GM12875 (cell line): ENCODE results near the gene PHEX.

Source experiments
- H3K4me3 ChIP-seq: one replicate; pipeline ENCODE4 v1.5.1; 2011; ENCODE audit warnings: low read depth, low read length, control low read depth
- TF ChIP-seq, protein P1 (sequence below): IDR thresholded peaks from 2 replicates; pipeline ENCODE4 v1.5.1; 2011; ENCODE audit warnings: low read depth, mild to moderate bottlenecking, control low read depth, inconsistent platforms, low read length, moderate library complexity, borderline replicate concordance; ENCODE audit not compliant: insufficient read depth

PHEX gene

GRCh38 chrX:22110729-22111494 lies 78.8 kb downstream of the PHEX start:
- TF ChIP-seq, protein P1, sequence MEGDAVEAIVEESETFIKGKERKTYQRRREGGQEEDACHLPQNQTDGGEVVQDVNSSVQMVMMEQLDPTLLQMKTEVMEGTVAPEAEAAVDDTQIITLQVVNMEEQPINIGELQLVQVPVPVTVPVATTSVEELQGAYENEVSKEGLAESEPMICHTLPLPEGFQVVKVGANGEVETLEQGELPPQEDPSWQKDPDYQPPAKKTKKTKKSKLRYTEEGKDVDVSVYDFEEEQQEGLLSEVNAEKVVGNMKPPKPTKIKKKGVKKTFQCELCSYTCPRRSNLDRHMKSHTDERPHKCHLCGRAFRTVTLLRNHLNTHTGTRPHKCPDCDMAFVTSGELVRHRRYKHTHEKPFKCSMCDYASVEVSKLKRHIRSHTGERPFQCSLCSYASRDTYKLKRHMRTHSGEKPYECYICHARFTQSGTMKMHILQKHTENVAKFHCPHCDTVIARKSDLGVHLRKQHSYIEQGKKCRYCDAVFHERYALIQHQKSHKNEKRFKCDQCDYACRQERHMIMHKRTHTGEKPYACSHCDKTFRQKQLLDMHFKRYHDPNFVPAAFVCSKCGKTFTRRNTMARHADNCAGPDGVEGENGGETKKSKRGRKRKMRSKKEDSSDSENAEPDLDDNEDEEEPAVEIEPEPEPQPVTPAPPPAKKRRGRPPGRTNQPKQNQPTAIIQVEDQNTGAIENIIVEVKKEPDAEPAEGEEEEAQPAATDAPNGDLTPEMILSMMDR: no peak
- no peak overlapping the region for H3K4me3 ChIP-seq

DNA sequence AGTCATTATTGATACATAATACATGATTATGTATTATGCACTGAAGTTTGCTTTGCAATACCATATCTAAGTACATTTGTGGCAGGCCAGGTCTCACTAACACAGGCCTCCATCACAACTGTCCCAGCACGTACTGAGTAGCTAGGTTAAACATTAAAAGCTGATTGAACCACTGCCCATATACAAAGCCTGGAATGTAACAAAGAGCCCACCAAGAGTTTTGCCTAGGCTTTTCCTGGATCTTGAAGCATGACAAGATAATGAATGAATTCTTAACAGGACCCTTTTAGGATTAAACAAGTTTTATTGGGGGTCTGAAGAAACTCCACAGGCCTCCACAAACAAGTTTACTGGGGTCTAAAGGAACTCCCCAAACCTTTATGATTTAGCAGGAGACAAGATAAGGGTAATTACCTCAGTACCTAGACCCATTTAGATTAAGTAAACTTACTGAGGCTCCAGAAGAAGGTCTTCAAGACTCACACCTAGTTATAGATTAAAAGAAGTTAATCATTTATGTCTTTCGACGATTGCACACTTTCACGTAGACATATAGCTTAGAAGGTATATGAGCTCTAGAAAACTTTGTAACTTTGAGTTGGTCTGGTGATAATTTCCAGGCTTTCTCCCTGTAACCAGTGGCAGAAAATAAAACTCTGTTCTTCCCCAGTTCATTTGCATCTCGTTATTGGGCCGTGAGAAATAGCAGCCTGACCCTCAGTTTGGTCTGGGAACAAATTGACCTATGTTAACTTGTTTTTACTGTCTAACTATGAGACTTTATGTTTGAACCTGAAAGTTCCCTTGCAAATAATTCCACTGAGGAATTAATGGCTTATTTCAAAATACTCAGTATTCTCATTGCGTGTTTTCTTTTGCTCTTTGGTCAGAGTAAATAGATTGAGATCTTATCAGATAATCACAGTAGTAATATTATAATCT lies 84.8 kb downstream of the PHEX start:
- no peak overlapping the region for H3K4me3 ChIP-seq
- TF ChIP-seq, protein P1: no peak

DNA sequence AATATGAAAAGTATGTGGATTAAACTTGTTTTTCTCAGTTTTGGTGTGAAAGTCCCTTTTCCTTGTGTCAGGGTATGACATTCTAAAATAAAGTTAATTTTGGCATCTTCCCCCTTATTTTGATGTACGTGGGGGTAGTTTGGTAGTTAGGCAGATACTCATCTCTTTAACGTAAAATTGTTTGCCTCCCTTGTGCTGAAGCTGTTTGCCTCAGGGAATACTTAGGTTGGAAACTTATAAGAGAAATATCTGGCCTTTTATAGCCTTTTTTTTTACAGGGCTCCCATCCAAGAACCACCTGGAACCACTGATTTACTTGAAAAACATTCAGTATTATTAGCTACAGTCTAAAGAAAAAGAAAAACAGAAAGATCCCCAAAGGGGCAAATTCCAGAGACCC lies 85.5 kb downstream of the PHEX start:
- TF ChIP-seq, protein P1: no peak
- no peak overlapping the region for H3K4me3 ChIP-seq

- TF ChIP-seq, protein P1: no peak
- H3K4me3 ChIP-seq: no peak overlapping the region
These were observed 86.2 kb downstream of the PHEX start for GRCh38 chrX:22118161-22118830.

DNA sequence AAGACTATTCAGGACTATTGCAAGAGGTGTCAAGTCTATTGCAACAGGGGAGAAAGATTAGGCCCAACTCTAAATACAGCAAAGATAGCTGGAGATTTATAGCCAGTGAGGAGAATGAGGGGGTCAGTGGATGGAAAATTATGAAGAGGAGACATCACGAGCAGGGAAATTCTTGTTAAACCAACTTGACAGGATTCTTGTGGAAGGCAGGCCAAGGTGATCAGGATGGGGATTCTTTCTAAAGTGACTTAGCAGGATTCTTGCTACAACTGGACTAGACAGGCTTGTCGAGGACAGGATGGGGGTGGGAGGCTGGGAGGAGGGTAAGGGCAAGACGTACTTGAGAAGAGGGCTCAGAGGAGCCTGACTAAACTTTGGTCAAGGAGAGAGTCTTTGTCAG lies 89.0 kb downstream of the PHEX start:
- H3K4me3 ChIP-seq: no peak overlapping the region

GRCh38 chrX:22122510-22122909 lies 90.4 kb downstream of the PHEX start:
- H3K4me3 ChIP-seq: no peak overlapping the region
- TF ChIP-seq, protein P1: no peak

More for the DNA sequence above, 89.0 kb downstream of the PHEX start:
- TF ChIP-seq, protein P1: no peak
